HepG2 (cell line): ENCODE data around the gene BAHCC1. TPM values are rescaled to one million over a fixed set of nuclear protein-coding genes. Genes with fewer than 3 reads are reported as not detected.
A peak's percentile ranks its signal among the peaks of the same experiment; 100 is the strongest.

Experiments
- ARID3A ChIP-seq: IDR thresholded peaks from 2 replicates; pipeline ENCODE4 v1.6.1; 2012; ENCODE audit warnings: low read depth, low read length, improper control_type of control experiment
- CHCHD3 ChIP-seq: sonication (generic); formaldehyde crosslinking; IDR thresholded peaks from 2 replicates; pipeline ENCODE4 v1.8.0; 2022; ENCODE audit warnings: mild to moderate bottlenecking, missing genetic modification reagents, moderate library complexity
- NFIB ChIP-seq: sonication (generic); formaldehyde crosslinking; IDR thresholded peaks from 2 replicates; pipeline ENCODE4 v1.9.0; 2021; ENCODE audit warnings: missing genetic modification reagents, mild to moderate bottlenecking, borderline replicate concordance
- REL ChIP-seq: sonication (generic); formaldehyde crosslinking; conservative IDR thresholded peaks from 2 replicates; pipeline ENCODE4 v1.8.0; 2022; ENCODE audit warnings: mild to moderate bottlenecking, missing genetic modification reagents, moderate library complexity
- SNAPC2 ChIP-seq: sonication (generic); formaldehyde crosslinking; IDR thresholded peaks from 2 replicates; pipeline ENCODE4 v1.8.1; 2022; ENCODE audit warnings: mild to moderate bottlenecking, missing genetic modification reagents
- ZBTB2 ChIP-seq: sonication (generic); formaldehyde crosslinking; IDR thresholded peaks from 2 replicates; pipeline ENCODE4 v1.8.0; 2022; ENCODE audit warnings: low read depth, missing genetic modification reagents
- ZFYVE20 ChIP-seq: sonication (generic); formaldehyde crosslinking; IDR thresholded peaks from 2 replicates; pipeline ENCODE4 v1.8.0; 2023; ENCODE audit warnings: low read depth, mild to moderate bottlenecking, moderate library complexity, missing genetic modification reagents, borderline replicate concordance
- ZNF17 ChIP-seq: sonication (generic); formaldehyde crosslinking; IDR thresholded peaks from 2 replicates; pipeline ENCODE4 v1.5.0; 2020; ENCODE audit warnings: mild to moderate bottlenecking, missing genetic modification reagents
- ZNF335 ChIP-seq: sonication (generic); formaldehyde crosslinking; IDR thresholded peaks from 2 replicates; pipeline ENCODE4 v1.4.0; 2020; ENCODE audit warnings: missing genetic modification reagents
- ZNF343 ChIP-seq: sonication (generic); formaldehyde crosslinking; IDR thresholded peaks from 2 replicates; pipeline ENCODE4 v1.4.0; 2020; ENCODE audit warnings: mild to moderate bottlenecking, missing genetic modification reagents
- ZNF644 ChIP-seq: IDR thresholded peaks from 2 replicates; pipeline ENCODE4 v1.6.1; 2016; ENCODE audit warnings: low read depth
- ZNF672 ChIP-seq: sonication (generic); formaldehyde crosslinking; IDR thresholded peaks from 2 replicates; pipeline ENCODE4 v1.8.1; 2022; ENCODE audit warnings: missing genetic modification reagents
- ZNF724P ChIP-seq: sonication (generic); formaldehyde crosslinking; IDR thresholded peaks from 2 replicates; pipeline ENCODE4 v1.8.0; 2022; ENCODE audit warnings: missing genetic modification reagents, borderline replicate concordance
- ZNF776 ChIP-seq: sonication (generic); formaldehyde crosslinking; IDR thresholded peaks from 2 replicates; pipeline ENCODE4 v1.4.0; 2020; ENCODE audit warnings: mild to moderate bottlenecking, missing genetic modification reagents
- ZNF777 ChIP-seq: sonication (generic); formaldehyde crosslinking; IDR thresholded peaks from 2 replicates; pipeline ENCODE4 v1.4.0; 2020; ENCODE audit warnings: missing genetic modification reagents
- ZNF878 ChIP-seq: sonication (generic); formaldehyde crosslinking; IDR thresholded peaks from 2 replicates; pipeline ENCODE4 v1.8.1; 2023; ENCODE audit warnings: mild to moderate bottlenecking, missing genetic modification reagents, moderate library complexity
- ZNF883 ChIP-seq: sonication (generic); formaldehyde crosslinking; IDR thresholded peaks from 2 replicates; pipeline ENCODE4 v1.5.1; 2020; ENCODE audit warnings: mild to moderate bottlenecking, missing genetic modification reagents; ENCODE audit errors: not compliant biosample characterization
- ZSCAN12 ChIP-seq: sonication (generic); formaldehyde crosslinking; IDR thresholded peaks from 2 replicates; pipeline ENCODE4 v1.9.0; 2021; ENCODE audit warnings: mild to moderate bottlenecking, missing genetic modification reagents
- polyA plus RNA-seq, 8 experiments: library from polyadenylated mRNA; depleted of rRNA in 3 of 8; stranded (reverse) in 7 of 8; unstranded in 1 of 8; fragments of >200 nt; fragmentation: Illumina TruSeq in 4 of 8; extraction: Trizol in 4 of 8; gene quantifications; 2 replicates each; pipeline versions ENCODE4 v1.2.1 to v1.2.3, GENCODE V29; 2011 to 2016; ENCODE audit warnings: low read depth in 4 of 8, missing spikeins in 1 of 8, mixed read lengths in 1 of 8; ENCODE audit not compliant: insufficient read depth in 1 of 8
- total RNA-seq, 5 experiments: library from RNA; depleted of rRNA; stranded (reverse); fragments of >200 nt; fragmentation: Illumina TruSeq; extraction: Trizol; gene quantifications; 2 replicates each; pipeline ENCODE4 v1.2.3, GENCODE V29; 2016; ENCODE audit warnings: low read depth in 1 of 5
- TF ChIP-seq, protein P1 (sequence below): IDR thresholded peaks from 2 replicates; pipeline ENCODE4 v1.4.0; 2020; ENCODE audit warnings: mild to moderate bottlenecking, missing genetic modification reagents
- TF ChIP-seq, protein P2 (sequence below): sonication (generic); formaldehyde crosslinking; IDR thresholded peaks from 2 replicates; pipeline ENCODE4 v1.4.0; 2020; ENCODE audit warnings: missing genetic modification reagents

The BAHCC1 gene
- total and polyA plus RNA-seq, 2 of the 13 experiments (the other 11 are each of a cell fraction or from before 2014, with no cell fraction given) = 1.4 to 1.7 TPM

- 0 out of 2 replicates have a peak, but pooled peaks have one; percentile 20 for TF ChIP-seq ZNF17 (CRISPR knock-in tag)
- peak; percentile 49 for TF ChIP-seq ZNF883
- TF ChIP-seq, protein P1, sequence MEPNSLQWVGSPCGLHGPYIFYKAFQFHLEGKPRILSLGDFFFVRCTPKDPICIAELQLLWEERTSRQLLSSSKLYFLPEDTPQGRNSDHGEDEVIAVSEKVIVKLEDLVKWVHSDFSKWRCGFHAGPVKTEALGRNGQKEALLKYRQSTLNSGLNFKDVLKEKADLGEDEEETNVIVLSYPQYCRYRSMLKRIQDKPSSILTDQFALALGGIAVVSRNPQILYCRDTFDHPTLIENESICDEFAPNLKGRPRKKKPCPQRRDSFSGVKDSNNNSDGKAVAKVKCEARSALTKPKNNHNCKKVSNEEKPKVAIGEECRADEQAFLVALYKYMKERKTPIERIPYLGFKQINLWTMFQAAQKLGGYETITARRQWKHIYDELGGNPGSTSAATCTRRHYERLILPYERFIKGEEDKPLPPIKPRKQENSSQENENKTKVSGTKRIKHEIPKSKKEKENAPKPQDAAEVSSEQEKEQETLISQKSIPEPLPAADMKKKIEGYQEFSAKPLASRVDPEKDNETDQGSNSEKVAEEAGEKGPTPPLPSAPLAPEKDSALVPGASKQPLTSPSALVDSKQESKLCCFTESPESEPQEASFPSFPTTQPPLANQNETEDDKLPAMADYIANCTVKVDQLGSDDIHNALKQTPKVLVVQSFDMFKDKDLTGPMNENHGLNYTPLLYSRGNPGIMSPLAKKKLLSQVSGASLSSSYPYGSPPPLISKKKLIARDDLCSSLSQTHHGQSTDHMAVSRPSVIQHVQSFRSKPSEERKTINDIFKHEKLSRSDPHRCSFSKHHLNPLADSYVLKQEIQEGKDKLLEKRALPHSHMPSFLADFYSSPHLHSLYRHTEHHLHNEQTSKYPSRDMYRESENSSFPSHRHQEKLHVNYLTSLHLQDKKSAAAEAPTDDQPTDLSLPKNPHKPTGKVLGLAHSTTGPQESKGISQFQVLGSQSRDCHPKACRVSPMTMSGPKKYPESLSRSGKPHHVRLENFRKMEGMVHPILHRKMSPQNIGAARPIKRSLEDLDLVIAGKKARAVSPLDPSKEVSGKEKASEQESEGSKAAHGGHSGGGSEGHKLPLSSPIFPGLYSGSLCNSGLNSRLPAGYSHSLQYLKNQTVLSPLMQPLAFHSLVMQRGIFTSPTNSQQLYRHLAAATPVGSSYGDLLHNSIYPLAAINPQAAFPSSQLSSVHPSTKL (CRISPR knock-in tag) = 0 out of 2 replicates have a peak, but pooled peaks have one; percentile 1
- no peak for TF ChIP-seq ZNF644 (CRISPR knock-in tag)
- no peak; the same call in 1 of the 2 replicates for TF ChIP-seq ZFYVE20 (CRISPR knock-in tag)
- 0 out of 2 replicates have a peak, but pooled peaks have one; percentile 6 for TF ChIP-seq REL
- peak; percentile 22; the same call in 1 of the 2 replicates for TF ChIP-seq ZNF777 (CRISPR knock-in tag)
- TF ChIP-seq ZSCAN12 = 0 out of 2 replicates have a peak, but pooled peaks have one; percentile 5
- 0 out of 2 replicates have a peak, but pooled peaks have one; percentile 20 for TF ChIP-seq ZNF878
- TF ChIP-seq, protein P2, sequence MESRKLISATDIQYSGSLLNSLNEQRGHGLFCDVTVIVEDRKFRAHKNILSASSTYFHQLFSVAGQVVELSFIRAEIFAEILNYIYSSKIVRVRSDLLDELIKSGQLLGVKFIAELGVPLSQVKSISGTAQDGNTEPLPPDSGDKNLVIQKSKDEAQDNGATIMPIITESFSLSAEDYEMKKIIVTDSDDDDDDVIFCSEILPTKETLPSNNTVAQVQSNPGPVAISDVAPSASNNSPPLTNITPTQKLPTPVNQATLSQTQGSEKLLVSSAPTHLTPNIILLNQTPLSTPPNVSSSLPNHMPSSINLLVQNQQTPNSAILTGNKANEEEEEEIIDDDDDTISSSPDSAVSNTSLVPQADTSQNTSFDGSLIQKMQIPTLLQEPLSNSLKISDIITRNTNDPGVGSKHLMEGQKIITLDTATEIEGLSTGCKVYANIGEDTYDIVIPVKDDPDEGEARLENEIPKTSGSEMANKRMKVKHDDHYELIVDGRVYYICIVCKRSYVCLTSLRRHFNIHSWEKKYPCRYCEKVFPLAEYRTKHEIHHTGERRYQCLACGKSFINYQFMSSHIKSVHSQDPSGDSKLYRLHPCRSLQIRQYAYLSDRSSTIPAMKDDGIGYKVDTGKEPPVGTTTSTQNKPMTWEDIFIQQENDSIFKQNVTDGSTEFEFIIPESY (CRISPR knock-in tag) = no peak
- TF ChIP-seq ZNF343 = 0 out of 2 replicates have a peak, but pooled peaks have one; percentile 39
- TF ChIP-seq ZBTB2 (CRISPR knock-in tag) = peak; percentile 63
- TF ChIP-seq ARID3A = no peak
- TF ChIP-seq ZNF776 (CRISPR knock-in tag) = 0 out of 2 replicates have a peak, but pooled peaks have one; percentile 7
- TF ChIP-seq NFIB (CRISPR knock-in tag) = peak; percentile 87; the same call in 1 of the 2 replicates
- 0 out of 2 replicates have a peak, but pooled peaks have one; percentile 43 for TF ChIP-seq ZNF335 (CRISPR knock-in tag)
- TF ChIP-seq SNAPC2 (CRISPR knock-in tag) = no peak
- peak; percentile 65 for TF ChIP-seq CHCHD3 (CRISPR knock-in tag)
- 0 out of 2 replicates have a peak, but pooled peaks have one; percentile 75 for TF ChIP-seq ZNF672
- peak; percentile 47; the same call in 1 of the 2 replicates for TF ChIP-seq ZNF724P (CRISPR knock-in tag)
Observed at GRCh38 chr17:81511804-81512561, 116.7 kb downstream of the BAHCC1 start (continued).
